HG02610 (cell line): Measurements from ENCODE around the gene SCAMP1.
"Not testable (repeated sequence)": the region's sequence is repeated elsewhere in the genome, so short reads cannot be mapped to it uniquely, and the experiment has no call there.

Experiments
- ATAC-seq: cut with Tn5 transposase; IDR thresholded peaks from one replicate; pipeline ENCODE4 v1.9.1; 2021; ENCODE audit warnings: mild to moderate bottlenecking, moderate library complexity; ENCODE audit not compliant: unreplicated experiment

The SCAMP1 gene

DNA sequence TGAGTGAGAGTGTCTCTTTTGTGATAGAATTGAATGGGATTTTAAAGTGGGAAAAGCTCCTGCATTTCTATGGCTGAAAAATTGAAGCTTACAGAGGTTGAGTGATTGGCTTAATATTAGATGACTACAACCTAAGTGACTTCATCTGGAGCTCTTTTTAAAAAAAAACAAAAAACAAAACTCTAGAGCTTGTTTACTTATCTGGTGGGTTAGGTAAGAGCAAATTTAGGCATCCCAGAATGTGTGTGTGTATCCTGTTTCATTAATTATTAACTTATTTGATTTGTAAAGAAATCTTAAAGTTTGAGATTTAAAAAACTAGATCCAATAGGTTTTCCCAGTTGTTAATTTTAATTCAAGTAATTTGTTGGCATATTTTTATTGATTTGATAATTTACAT, 60.1 kb downstream of the SCAMP1 start:
- no peak for ATAC-seq

DNA sequence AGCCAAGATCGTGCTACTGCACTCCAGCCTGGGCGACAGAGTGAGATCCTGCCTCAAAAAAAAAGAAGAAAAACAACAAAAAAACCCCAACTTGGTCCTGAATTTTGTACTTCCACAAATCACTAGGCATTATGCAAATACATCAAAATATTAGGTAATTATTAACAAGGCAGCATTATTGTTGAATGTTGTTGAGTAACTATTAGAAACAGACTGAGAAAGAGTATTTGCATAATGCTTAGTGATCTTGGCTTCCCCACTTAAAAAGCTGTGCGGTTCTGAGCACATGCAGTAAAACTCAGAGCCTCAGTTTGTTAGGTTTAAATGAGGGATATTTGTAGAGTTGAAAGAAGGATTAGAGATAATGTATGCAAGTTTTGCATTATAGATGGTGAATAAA, 64.2 kb downstream of the SCAMP1 start:
- ATAC-seq = no peak

DNA sequence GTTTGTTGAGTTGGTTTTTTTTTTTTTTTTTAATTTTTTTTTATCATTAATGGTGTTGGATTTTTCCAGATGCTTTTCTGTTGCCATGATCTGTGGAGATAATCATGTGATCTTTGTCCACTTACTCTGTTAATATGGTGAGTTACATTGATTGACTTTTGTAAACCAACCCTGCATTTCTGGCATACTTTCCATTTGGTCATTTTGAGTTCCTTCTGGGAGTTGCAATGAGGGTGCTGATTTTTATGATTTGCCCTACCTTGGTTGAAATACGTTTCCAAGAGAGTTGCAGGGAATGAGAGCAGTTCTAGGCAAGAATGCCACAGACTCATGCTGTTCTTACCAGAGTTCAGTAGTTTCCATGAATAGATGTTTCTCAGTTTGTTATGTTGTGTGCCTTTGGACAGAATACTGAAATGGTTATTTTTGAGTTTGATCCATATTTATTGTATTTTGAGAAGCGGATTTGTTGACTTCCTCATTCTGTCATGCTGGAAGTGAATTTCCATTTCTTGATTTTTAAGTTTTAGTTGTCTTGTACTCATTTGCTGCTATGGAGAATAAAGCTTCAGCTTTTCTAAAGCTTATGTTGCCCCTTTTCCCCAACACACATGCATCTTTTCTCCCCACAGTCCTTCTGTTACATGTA, 69.0 kb downstream of the SCAMP1 start:
- no peak for ATAC-seq

DNA sequence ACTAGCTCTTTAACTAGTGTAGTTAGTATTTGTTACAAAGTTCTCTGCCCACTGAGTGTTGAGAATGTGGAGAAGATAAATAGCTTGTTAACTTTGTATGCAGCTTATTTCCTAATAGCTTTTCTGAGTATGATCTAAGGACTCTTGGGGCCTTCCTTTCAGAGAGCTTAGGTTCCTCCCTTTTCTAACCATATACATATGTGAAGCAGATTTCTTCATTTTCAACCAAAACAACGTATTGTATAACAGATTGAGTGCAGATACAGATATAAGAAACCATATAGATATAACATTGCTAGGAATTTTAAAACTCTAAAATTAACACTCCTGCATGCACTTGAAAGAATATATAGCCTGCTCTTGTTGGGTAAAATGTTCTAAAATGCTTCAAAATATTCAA, 70.4 kb downstream of the SCAMP1 start:
- ATAC-seq = no peak

DNA sequence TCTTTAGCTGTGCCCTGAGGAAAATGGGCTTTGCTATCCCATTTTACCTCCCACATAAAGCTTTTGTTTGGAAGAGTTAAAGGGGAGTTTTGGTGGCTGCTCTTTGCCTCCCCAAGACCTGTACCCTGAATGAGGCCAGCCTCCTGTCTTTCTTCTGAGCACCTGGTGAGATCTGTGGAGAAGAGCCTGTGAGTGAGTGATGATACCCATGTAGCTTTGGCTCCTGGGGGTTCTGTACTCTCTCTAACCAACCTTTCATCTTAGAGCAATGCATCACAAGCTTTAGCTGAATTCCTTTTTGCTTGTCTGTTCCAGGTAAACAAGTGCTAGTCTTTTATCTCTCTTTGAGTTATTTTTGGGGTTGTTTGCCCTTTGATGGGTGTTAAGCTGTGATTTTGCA, 73.6 kb downstream of the SCAMP1 start:
- ATAC-seq = no peak

DNA sequence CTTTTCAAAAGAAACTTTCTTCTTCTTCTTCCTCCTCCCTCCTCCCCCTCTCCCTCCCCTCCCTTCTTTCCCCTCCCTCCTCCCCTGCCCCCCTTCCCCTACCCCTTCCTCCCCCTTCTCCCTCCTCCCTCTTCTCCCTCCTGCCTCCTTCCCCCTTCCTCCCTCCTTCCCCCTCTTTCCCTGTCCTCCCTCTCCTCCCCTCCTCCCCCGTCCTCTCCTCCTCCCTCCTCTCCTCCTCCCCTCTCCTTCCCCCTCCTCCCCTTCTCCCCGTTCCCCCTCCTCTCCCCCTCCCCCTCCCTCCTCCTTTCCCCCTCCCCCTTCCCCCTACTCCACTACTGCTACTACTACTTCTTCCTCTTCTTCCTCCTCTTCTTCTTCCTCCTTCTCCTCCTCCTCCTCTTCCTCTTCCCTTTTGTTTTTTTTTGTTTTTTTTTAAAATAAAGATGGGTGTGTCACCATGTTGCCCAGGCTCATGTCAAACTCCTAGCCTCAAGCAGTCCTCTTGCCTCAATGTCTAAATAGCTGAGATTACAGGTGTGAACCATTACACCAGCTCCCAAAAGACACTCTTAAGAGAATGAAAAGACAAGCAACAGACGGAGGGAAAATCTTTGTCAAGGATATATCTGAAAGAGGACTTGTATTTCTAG, 87.5 kb downstream of the SCAMP1 start:
- no peak for ATAC-seq

DNA sequence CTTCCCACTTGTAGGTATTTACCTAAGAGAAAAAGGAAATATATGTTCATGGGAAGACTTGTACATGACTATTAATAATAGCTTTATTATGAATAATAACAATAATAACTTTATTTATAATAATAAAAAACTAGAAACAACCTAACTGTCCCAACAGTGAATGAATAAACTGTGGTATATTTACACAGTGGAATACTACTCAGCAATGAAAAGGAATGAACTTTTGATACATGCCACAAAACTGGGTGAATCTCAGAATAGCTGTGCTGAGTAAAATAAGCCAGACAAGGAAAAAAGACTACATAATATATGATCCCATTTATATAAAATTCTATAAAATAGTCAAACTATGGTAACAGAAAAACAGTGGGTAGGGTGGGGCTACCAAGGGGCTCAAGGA, 88.7 kb downstream of the SCAMP1 start:
- ATAC-seq = no peak

DNA sequence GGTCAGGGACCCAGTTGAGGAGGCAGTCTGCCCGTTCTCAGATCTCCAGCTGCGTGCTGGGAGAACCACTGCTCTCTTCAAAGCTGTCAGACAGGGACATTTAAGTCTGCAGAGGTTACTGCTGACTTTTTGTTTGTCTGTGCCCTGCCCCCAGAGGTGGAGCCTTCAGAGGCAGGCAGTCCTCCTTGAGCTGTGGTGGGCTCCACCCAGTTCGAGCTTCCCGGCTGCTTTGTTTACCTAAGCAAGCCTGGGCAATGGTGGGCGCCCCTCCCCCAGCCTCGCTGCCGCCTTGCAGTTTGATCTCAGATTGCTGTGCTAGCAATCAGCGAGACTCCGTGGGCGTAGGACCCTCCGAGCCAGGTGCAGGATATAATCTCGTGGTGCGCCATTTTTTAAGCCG, 97.1 kb downstream of the SCAMP1 start:
- ATAC-seq = not testable (repeated sequence)

DNA sequence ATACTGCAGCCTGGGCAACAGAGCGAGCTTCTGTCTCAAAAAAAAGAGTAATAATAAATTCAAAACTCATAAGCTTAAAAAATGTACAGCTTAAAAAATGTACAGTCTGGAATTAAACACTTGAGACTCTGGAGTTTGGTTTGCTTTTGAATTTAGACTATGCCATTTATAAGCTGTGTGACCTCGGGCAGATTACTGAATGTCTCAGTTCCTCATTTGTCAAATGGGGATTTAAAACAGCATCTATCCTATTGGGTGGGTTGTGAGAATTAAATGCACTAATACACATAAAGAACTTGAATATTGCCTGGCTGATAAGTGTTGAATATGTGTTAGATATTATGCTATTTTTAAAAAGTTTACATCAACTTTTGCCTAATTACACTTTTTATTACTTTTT, 98.4 kb downstream of the SCAMP1 start:
- no peak for ATAC-seq

DNA sequence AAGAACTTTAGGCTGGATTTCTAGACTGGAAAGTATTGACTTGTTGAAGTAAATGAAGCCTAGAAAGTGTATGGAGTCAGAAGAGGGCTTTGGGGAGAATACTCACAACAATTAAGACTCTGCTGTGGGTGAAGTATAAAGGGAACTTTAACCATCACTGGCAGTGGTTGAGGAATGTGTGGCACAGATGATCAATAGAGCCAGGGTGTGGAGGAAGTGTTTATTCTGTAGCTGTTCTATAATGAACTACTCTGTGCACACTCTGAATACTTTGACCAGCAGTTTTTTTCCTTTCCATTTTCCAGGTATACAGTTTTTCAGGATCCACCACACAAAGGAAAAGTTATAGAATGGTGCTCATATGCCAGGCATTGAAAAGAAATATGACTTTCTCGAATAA, 106.7 kb downstream of the SCAMP1 start:
- ATAC-seq = no peak

DNA sequence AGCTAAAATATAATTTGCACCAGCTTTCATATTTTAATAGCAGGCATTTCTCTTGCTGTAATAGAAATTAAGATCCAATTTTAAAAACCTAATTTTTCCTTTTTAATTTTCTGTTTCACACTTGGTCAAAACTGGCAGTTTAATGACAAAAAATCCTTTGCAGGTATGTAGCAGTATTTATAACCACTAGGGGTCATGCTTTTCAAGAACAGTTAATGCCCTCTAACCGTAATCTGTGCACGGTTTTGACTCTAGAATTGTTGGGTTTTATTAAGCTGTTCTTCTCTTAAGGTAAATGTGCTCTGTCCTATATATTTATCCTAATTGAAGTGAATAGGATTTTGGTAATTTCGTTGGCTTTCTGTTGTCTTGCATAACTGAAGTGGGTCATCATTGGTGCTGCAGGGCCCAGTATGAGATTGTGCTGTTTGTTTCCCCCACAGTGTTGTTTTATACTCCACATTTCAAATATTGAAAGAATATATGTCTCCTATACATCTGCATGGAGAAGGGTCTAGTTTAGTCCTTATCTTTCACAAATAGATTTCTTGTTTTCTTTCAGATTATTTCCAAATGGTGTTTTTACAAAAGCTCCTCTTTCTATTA, 107.4 kb downstream of the SCAMP1 start:
- ATAC-seq = no peak

DNA sequence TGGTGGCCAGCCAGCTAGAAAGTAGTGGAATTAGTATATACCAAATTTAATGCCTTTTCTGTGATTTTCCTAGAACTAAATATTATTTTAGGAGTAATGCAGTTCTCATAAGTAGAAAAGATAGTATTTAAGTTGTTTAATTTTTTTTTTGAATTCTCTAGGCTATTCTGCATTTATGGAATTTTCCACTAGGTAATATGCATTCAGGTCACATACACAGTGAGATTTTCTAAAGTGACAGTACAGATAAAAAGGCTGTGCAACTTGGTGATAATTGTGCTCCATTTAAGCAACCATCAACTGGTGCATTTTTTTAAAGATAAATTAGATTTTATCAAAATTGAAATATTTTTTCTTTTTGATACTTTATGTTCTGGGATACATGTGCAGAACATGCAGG, 111.5 kb downstream of the SCAMP1 start:
- no peak for ATAC-seq

DNA sequence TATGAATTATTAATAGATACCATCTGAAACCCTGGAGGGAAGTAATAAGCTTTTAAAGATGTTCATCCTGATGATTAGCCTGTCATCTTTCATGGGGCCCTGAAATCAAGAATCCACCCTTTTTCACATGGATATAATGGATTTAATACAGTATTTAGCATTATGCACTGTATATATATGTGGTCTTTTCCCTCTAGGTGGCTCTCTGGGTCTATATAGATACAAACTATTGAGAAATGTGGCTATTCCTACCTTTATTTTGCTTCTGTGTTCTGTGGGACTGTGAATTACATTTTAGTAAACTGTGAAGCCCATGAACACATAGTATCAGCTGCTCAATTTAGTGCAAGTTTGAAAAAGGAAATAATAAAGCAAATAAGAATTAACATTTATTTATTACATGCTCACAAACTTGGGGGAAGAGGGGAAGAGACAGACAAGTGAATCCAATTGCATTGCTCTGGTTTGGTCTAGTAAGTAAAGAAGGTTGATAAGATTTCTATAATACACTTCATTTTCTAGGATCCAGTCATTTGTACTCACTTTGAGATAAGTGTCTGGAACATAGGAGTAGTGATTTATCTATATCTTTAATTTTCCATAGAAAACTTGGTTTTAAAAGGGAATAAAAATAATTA, 112.2 kb downstream of the SCAMP1 start:
- no peak for ATAC-seq

DNA sequence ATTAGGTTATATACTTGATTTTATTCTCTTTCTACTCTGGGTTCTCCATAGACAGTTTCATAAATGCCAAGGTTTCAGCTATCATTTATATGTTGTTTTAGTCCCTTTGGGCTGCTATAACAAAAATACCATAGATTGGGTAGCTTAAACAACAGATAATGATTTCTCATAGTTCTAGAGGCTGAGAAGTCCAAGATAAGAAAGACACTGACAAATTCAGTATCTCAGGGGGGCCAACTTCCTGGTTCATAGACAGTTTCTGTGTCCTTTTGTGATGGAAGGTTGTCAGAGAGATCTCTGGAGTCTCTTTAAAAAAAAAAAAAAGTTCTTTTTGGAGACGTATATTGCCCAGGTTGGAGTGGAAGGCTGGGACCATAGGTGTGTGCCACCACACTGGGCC, 113.3 kb downstream of the SCAMP1 start:
- no peak for ATAC-seq

DNA sequence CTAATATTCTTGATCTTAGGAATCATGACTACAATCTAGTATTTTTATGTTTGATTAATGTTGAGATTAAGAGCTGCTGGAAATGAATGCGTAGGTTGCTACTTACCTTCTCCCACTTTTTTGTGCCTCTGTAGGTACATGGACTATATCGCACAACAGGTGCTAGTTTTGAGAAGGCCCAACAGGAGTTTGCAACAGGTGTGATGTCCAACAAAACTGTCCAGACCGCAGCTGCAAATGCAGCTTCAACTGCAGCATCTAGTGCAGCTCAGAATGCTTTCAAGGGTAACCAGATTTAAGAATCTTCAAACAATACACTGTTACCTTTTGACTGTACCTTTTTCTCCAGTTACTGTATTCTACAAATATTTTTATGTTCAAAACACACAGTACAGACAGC, 115.0 kb downstream of the SCAMP1 start:
- ATAC-seq = no peak

DNA sequence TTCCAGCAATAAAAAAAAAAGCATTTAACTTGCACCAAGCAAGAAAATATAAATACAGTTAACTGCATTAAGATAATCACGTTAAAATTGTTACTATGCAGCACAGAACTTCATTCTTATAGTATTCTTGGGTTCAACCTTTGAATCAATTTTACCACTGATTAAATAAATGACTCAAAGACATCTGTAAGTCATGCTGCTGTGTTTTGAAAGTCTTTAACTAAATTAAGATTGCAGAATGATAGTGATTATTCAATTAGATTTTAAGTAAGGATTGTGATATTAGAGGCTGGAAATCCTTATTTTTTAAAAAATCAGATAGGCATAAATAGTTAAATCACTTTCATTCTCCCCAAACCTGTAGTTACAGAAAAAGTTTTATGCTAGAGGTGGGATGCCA, 116.4 kb downstream of the SCAMP1 start:
- ATAC-seq = no peak

DNA sequence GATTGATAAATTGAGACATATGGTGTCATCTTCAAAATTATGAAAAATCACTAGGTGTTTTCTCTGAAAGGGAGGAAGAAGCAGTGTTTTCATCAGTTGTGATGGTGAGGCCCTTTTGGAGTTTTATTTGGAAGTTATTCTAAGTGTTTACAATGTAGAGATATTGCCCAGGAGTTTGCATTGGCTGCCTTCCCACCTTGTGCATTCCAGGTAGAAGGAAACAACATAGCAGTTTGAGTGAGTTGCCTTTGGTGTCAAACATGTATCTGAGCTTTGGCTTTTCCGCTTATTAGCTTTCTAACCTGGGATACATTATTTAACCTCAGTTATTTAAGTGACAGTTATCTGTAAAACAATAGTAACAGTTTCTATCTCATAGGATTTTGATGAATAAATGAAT, 122.5 kb downstream of the SCAMP1 start:
- no peak for ATAC-seq

DNA sequence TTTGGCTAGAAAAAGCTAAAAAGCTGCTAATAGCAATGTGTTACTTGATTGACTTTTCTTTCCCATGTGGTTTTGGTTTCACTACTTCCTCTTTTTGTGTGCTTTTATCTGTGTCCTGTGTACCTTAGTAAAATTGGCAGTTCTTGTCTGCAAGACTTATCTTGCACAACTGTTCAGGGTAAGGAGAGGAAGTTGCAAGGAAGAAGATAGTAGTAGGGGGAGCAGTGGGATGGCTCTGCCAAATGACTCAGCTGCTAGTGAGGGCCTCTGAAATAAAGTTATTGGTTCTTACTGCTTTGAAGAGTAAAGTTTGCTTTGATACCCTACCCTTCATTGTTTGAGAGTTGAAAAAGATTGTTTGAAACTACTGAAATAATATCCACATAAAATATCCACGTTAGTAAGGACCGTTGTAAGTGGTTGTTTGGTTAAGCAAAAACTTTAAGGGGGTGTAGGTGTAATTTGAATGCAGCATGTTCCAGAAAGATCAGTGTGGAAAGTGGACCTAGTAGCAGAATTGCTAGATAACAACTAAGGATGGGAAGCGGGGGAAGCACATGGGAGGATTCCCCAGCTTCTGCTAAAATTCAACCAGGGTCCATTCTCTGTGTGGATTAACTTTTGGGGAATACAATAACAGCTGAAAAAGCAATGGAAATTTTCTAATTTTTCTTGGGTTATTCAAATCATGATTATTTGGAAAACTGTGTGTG, 123.5 kb downstream of the SCAMP1 start:
- ATAC-seq = peak; percentile 89

DNA sequence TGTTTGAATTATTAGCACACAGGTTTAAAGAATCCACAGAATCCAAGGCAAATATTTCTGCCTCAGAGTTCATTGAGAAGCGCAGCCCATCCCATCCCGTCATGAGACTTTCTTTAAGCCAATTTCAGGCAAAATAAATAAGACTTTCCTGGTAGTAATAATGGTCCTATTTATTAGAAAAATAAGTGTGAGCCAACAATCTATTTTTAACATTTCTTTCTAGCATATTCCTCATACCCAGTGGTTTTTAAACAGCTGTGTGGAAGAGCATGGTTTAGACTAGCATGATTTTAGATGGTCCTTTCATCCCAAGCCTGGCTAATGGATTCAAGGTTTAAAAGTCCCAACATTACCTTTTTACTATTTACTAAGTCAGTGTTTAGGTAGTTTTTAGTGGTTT, 125.8 kb downstream of the SCAMP1 start:
- no peak for ATAC-seq

DNA sequence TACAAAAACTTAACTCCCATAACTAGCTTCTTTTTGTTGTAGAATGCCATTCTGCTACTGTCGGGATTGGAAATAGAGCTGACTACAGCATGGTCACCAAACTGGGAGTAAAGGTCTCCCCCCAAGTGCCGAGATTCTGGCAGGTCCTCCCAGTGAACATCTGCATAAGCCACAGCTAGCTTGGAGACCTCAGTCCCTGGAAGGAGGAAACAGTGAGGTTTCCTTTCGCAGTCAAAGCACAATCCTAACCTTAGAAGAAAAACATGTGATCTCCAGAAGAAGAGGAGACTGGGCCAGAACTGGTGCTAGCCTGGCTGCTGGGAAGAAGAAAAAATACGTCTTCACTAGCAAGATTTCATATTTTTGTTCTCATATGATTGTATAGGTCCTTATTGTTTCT, 127.4 kb downstream of the SCAMP1 start:
- ATAC-seq = no peak

DNA sequence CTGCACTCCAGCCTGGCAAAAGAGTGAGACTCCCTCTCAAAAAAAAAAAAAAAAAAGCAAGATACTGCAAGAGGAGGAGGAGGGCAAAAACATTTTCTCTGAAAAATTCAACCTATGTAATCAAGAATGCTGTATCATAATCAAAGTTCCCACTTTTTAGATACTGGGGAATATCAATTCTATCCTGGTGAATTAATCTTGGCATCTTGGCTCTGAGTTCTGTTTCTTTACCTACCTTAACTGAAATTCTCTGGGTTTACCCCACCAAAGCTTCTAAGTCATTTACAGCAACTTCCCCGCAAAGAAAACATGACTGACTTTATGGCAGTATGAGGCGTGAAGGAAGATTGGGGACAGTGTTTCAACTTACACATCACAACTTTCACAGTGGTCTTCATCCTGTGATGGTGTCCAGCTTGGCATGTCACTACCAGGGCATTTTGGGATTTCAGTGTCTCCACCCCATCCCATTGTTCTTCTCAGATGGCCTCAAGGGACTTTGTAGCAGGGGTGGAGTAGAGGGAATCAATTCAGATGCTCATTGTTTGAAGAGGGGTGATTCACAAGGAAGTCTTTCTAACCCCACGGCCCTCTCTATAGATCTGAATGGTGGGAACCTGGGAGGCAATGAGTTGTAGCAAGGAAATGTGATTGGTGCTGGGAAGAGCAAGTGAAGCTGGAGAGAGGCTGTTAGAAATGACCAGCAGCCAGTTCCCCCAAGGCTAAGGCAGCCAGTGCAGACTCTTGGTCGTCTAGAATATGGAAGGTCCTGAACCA, 130.5 kb downstream of the SCAMP1 start:
- no peak for ATAC-seq
